Kidney (tissue), 14 donors: ENCODE data around the gene MOB3C. TPM values are rescaled to one million over a fixed set of nuclear protein-coding genes. Genes with fewer than 3 reads are reported as not detected.

Experiments
- DNase-seq, 5 donors: peaks; one replicate each; pipeline ENCODE4 v3.0.0-alpha.2; 2013 to 2020
- FAIRE-seq: peaks from 2 replicates; lab custom pipeline; 2012; peaks lifted over from hg19 to GRCh38; lab: Jason Lieb, UNC
- H3K27ac ChIP-seq, 2 donors: one replicate each; pipeline ENCODE4 v1.7.0; 2013; ENCODE audit warnings: low read depth in 2 of 2, low read length in 2 of 2, inconsistent platforms in 1 of 2
- H3K27me3 ChIP-seq: one replicate; pipeline ENCODE4 v1.7.1; 2013; ENCODE audit warnings: low read length, inconsistent platforms; ENCODE audit not compliant: control insufficient read depth, insufficient read depth
- H3K36me3 ChIP-seq, 3 donors: one replicate each; pipeline versions ENCODE4 v1.7.0 to v1.7.1; 2013; ENCODE audit warnings: low read length in 3 of 3, control low read depth in 1 of 3, inconsistent platforms in 1 of 3; ENCODE audit not compliant: insufficient read depth in 3 of 3, control insufficient read depth in 2 of 3
- H3K4me1 ChIP-seq, 3 donors: one replicate each; pipeline versions ENCODE4 v1.7.0 to v1.7.1; 2013; ENCODE audit warnings: low read length in 3 of 3, inconsistent platforms in 1 of 3, low read depth in 1 of 3; ENCODE audit not compliant: control insufficient read depth in 2 of 3, insufficient read depth in 2 of 3
- H3K4me3 ChIP-seq, 3 donors: one replicate each; pipeline versions ENCODE4 v1.7.0 to v1.8.1; 2013; ENCODE audit warnings: low read length in 3 of 3, control low read depth in 1 of 3, inconsistent platforms in 1 of 3
- H3K9ac ChIP-seq, 3 donors: one replicate each; pipeline versions ENCODE4 v1.7.0 to v1.7.1; 2013; ENCODE audit warnings: low read length in 3 of 3, control low read depth in 1 of 3, inconsistent platforms in 1 of 3
- H3K9me3 ChIP-seq, 3 donors: one replicate each; pipeline versions ENCODE4 v1.7.0 to v1.7.1; 2013; ENCODE audit warnings: low read length in 3 of 3, control low read depth in 1 of 3, inconsistent platforms in 1 of 3; ENCODE audit not compliant: control insufficient read depth in 2 of 3, insufficient read depth in 1 of 3
- intact Hi-C: fragments of 100-400 bp; cut with DNase I; formaldehyde crosslinking; loops from one replicate; pipeline ENCODE4 v1.11.1; 2022
- polyA plus RNA-seq: library from polyadenylated mRNA; stranded (reverse); fragments of 350-450 nt; fragmentation: Illumina TruSeq; extraction: RNeasy Lipid Tissue Mini Kit (QIAGEN cat#74804); gene quantifications from one replicate; pipeline ENCODE4 v1.2.3, GENCODE V29; 2014; ENCODE audit warnings: low read depth, low replicate concordance; ENCODE audit not compliant: insufficient read depth
- total RNA-seq: library from RNA; stranded (reverse); fragmentation: NEBNext Ultra II Directional; extraction: Animal tissue kit (Norgen Biotek cat#: 25700); gene quantifications from one replicate; pipeline ENCODE4 v1.2.1, GENCODE V29; 2021
- TF ChIP-seq, protein P1 (sequence below): IDR thresholded peaks from 3 replicates; pipeline ENCODE4 v1.5.1; 2012; ENCODE audit warnings: mild to moderate bottlenecking, moderate library complexity, borderline replicate concordance; ENCODE audit not compliant: insufficient read depth; ENCODE audit errors: extremely low read depth
- donor health status: control.
- donor health status: control.
- donor health status: control.
- donor health status: control.
- donor health status: control.
- donor health status: DM: yes; HTN: yes; CAD: no.
- donor health status: Normal renal cell carcinoma (clear cell type).

Gene MOB3C
- total and polyA plus RNA-seq, 2 donors from 2014 or later, result 12.4 to 14.9 TPM

DNA sequence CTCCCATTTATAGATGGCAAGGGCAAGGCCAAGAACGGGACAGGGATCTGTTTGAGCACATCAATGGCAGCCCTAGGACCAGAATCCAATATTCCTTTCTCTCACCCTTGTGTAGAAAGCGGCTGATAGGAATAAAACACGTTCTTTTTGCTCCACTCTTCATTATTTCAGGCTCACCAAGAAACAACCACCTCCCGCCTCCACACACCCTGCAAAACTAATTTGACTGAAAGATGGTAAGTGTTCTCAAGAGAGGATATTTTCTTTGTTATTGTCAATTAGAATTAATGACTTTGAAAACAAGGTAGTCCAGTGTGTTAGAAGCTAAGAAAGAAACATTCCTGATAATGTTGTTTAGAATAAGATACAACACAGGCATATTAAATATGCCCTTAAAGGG is 53.3 kb downstream of the MOB3C start:
- H3K36me3 ChIP-seq, result peaks cover 0 to 33% (median 15%) of the 10 kb centered on the region in 3 donors

DNA sequence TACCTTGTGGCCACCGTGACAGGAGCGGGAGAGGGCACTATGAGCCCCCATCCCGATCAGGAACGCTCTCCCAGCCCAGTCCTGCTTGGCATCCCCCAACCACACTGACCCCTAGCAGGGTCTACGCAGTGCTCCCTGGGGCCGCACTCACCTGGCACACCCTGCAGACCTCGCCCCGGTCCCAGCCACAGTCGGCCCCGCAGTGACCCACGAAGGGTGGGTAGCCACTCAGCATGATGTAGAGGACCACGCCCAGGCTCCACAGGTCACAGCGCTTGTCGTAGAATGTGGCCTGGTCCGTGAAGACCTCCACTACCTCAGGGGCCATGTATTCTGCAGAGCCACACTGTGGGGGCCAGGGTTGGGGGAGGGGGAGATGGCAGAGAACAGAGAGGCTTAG is 54.1 kb downstream of the MOB3C start:
- FAIRE-seq (no peak), DNase-seq (no peak)
- intact Hi-C loops, result no loop called here
- H3K9me3 ChIP-seq, result no peaks in the 10 kb centered on the region
- H3K27ac ChIP-seq, result no peak overlapping the region
- H3K36me3 ChIP-seq, result peaks cover 0 to 33% (median 15%) of the 10 kb centered on the region in 3 donors
- no peaks in the 10 kb centered on the region for H3K27me3 ChIP-seq
- no peak overlapping the region for H3K4me3 ChIP-seq
- no peak overlapping the region for H3K9ac ChIP-seq
- H3K4me1 ChIP-seq, result no peaks in the 10 kb centered on the region
- TF ChIP-seq, protein P1, sequence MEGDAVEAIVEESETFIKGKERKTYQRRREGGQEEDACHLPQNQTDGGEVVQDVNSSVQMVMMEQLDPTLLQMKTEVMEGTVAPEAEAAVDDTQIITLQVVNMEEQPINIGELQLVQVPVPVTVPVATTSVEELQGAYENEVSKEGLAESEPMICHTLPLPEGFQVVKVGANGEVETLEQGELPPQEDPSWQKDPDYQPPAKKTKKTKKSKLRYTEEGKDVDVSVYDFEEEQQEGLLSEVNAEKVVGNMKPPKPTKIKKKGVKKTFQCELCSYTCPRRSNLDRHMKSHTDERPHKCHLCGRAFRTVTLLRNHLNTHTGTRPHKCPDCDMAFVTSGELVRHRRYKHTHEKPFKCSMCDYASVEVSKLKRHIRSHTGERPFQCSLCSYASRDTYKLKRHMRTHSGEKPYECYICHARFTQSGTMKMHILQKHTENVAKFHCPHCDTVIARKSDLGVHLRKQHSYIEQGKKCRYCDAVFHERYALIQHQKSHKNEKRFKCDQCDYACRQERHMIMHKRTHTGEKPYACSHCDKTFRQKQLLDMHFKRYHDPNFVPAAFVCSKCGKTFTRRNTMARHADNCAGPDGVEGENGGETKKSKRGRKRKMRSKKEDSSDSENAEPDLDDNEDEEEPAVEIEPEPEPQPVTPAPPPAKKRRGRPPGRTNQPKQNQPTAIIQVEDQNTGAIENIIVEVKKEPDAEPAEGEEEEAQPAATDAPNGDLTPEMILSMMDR, result no peak

More for the DNA sequence above, 53.3 kb downstream of the MOB3C start:
- H3K4me1 ChIP-seq, result no peaks in the 10 kb centered on the region
- TF ChIP-seq, protein P1, result no peak
- no peaks in the 10 kb centered on the region for H3K9me3 ChIP-seq
- intact Hi-C loops, result no loop called here
- FAIRE-seq (no peak), DNase-seq (no peak)
- no peak overlapping the region for H3K4me3 ChIP-seq
- no peak overlapping the region for H3K27ac ChIP-seq
- no peaks in the 10 kb centered on the region for H3K27me3 ChIP-seq
- H3K9ac ChIP-seq, result no peak overlapping the region

DNA sequence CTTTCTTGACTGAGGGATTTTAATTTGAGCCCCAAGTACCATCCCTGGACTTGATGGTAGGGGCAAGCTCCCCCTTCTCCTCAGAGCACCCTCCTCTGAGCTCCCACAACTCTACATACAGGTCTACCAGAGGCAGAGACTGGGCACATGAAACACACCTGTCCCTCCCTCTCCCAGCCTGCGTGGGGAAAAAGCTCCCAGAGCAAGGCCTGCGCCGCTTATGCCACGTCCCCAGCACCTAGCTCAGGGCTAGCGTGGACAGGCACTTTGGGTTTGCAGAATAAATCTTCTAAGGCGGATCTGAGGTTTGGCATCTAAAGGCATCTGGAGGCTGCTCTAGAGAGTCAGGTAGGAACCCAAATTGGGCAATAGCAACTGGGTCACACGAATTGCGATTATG is 57.6 kb downstream of the MOB3C start:
- FAIRE-seq (no peak), DNase-seq (no peak)
- H3K9me3 ChIP-seq, result no peaks in the 10 kb centered on the region
- intact Hi-C loops, result no loop called here
- TF ChIP-seq, protein P1, result no peak
- H3K4me3 ChIP-seq, result no peak overlapping the region
- no peak overlapping the region for H3K9ac ChIP-seq
- no peaks in the 10 kb centered on the region for H3K4me1 ChIP-seq
- peaks cover 0 to 23% (median 9%) of the 10 kb centered on the region in 3 donors for H3K36me3 ChIP-seq
- H3K27me3 ChIP-seq, result no peaks in the 10 kb centered on the region
- no peak overlapping the region for H3K27ac ChIP-seq
